ENCODE data around the gene SPSB3. TPM values are rescaled to one million over a fixed set of nuclear protein-coding genes. Genes with fewer than 3 reads are reported as not detected.
A peak's percentile ranks its signal among the peaks of the same experiment; 100 is the strongest.

Gene SPSB3
- total and polyA plus RNA-seq, 4 donors, result 27.7 to 60.5 (median 37.8) TPM

- peak overlapping the region in 1 of 2 donors; percentile 36 for H3K27ac ChIP-seq (ENCODE audit: low read depth in 1 of 2, low read length in 2 of 2)
- H3K9me3 ChIP-seq (ENCODE audit: control insufficient read depth in 4 of 4, low read length in 3 of 4), result no peaks in the 10 kb centered on the region
- no peaks in the 10 kb centered on the region for H3K36me3 ChIP-seq (ENCODE audit: control insufficient read depth in 4 of 4, insufficient read depth in 3 of 4, low read depth in 1 of 4, low read length in 3 of 4)
- WGBS, result 85% methylated on average over 19 of the region's 19 CpGs
- DNase-seq (ENCODE audit: low spot score), result no peak
- TF ChIP-seq REST (IDR thresholded peaks at IDR 0.05) (no peak), RAD21 (IDR thresholded peaks at IDR 0.05) (no peak), SP1 (IDR thresholded peaks at IDR 0.05) (no peak), JUND (IDR thresholded peaks at IDR 0.05) (no peak), GABPA (IDR thresholded peaks at IDR 0.05 in 1 of 2, conservative IDR thresholded peaks at IDR 0.05 in 1 of 2) (no peak), YY1 (IDR thresholded peaks at IDR 0.05) (no peak), CTCF (IDR thresholded peaks at IDR 0.05; ENCODE audit: low read depth, low read length, missing input control) (no peak), TAF1 (conservative IDR thresholded peaks at IDR 0.05) (no peak), ATF3 (IDR thresholded peaks at IDR 0.05) (no peak), ZBTB33 (IDR thresholded peaks at IDR 0.05) (no peak), FOXA1 (IDR thresholded peaks at IDR 0.05) (no peak), NR2F2 (IDR thresholded peaks at IDR 0.05) (no peak), EGR1 (IDR thresholded peaks at IDR 0.05; ENCODE audit: low read depth in 2 of 2) (no peak), RXRA (IDR thresholded peaks at IDR 0.05) (no peak), HNF4G (IDR thresholded peaks at IDR 0.05) (no peak), FOXA2 (IDR thresholded peaks at IDR 0.05) (no peak), MAX (IDR thresholded peaks at IDR 0.05) (no peak), HNF4A (conservative IDR thresholded peaks at IDR 0.05) (no peak)
- no peaks in the 10 kb centered on the region for H3K27me3 ChIP-seq (ENCODE audit: control insufficient read depth in 4 of 4, insufficient read depth in 4 of 4, low read length in 3 of 4)
- no peak overlapping the region for H3K4me3 ChIP-seq (ENCODE audit: low read depth in 1 of 3, low read length in 3 of 3)
- no peak overlapping the region for H3K9ac ChIP-seq (ENCODE audit: low read depth in 1 of 2, low read length in 2 of 2)
- peaks cover 7 to 63% (median 48%) of the 10 kb centered on the region in 4 donors for H3K4me1 ChIP-seq (ENCODE audit: control insufficient read depth in 4 of 4, insufficient read depth in 4 of 4, low read length in 3 of 4)
Measured at GRCh38 chr16:1831186-1832075, 49.1 kb upstream of the SPSB3 start.

All from liver (tissue), 9 donors.